COR-L47 (cell line): Measurements from ENCODE around the gene LRRC27.

Experiments used
- DNase-seq: peaks from one replicate; lab custom pipeline; 2025; lab: John Stamatoyannopoulos, UW

The LRRC27 gene

GRCh38 chr10:132301371-132302330, 30.3 kb upstream of the LRRC27 start:
- no peak for DNase-seq

DNA sequence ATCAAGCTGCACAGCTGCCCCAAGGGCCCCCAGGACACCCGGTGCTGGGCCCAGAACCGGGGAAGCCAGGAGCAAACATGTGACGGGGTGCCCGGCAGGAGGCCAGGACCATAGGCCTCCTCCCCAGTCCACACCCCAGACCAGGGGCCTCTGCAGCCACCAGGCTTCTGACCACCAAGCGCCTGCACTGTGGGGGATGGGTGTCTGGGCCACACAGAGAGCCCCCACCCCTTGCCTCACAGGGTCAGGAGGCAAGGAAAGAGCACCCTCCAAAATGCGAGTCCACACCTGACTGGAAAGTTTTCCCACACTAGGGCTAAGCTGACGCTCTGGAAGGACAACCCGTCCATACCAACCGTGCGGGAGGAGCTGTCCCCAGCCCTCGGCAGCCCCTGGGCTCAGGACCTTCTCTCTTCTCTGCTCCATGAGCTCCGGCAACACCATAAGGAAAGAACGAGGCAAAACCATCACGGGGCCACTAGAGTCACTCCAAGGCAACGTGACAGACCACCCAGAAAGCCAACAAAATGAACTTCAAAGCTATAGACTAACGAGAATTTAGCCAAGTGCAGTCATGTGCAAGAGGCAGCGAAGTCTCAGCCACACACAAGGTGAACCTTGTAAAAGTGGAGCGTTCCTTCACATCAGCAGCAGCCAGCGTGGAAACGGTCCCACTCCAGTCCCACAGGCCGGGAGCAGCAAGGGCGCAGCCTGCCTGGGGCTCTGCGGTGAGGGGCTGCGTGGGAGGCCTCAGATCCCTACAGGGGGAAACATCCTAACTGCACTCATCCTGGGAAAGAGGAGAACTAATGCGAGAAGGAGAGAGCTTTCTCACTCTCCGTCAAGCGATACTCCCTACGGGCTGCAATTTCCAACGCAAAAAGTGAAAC, 29.3 kb upstream of the LRRC27 start:
- DNase-seq, result no peak

- DNase-seq, result no peak
Measured at GRCh38 chr10:132303361-132304115, 28.5 kb upstream of the LRRC27 start.

DNA sequence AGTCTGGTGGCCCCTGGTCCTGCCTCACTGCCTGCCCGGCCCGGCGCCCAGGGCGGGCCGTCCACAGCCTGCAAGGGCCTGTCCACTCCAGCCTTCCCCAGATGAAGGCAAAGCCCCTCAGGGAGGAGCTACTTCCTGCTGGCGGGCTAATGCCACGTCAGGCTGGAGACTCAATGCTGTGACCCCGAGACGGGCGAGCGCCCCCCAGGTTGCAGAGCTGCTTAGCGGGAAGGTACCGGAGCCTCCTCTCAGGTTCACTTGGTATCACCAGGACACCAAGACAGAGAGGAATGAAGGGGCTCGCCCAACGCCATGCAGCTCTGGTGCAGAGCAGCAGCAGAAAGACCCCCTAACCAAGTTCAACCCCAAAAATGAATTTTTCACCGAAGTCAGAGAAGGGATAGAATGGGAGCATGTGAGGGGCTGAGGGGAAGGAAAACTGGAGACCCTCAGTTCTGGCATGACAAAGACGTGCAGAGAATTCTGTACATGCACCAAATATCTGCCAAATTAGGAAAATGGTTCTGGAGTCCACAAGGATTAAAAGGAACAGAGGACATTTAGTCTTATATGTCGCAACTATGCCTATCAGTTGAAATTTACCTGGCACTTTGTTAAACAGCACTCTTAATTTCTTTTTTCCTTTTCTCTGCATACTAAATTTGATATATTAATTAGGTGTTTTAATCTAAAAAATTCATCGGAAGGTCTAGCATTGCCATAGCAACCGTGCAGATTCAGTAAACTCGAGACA, 27.1 kb upstream of the LRRC27 start:
- DNase-seq, result no peak

- no peak for DNase-seq
Measured at GRCh38 chr10:132305654-132306342, 26.2 kb upstream of the LRRC27 start.

- no peak for DNase-seq
Measured at GRCh38 chr10:132306343-132306685, 25.7 kb upstream of the LRRC27 start.

DNA sequence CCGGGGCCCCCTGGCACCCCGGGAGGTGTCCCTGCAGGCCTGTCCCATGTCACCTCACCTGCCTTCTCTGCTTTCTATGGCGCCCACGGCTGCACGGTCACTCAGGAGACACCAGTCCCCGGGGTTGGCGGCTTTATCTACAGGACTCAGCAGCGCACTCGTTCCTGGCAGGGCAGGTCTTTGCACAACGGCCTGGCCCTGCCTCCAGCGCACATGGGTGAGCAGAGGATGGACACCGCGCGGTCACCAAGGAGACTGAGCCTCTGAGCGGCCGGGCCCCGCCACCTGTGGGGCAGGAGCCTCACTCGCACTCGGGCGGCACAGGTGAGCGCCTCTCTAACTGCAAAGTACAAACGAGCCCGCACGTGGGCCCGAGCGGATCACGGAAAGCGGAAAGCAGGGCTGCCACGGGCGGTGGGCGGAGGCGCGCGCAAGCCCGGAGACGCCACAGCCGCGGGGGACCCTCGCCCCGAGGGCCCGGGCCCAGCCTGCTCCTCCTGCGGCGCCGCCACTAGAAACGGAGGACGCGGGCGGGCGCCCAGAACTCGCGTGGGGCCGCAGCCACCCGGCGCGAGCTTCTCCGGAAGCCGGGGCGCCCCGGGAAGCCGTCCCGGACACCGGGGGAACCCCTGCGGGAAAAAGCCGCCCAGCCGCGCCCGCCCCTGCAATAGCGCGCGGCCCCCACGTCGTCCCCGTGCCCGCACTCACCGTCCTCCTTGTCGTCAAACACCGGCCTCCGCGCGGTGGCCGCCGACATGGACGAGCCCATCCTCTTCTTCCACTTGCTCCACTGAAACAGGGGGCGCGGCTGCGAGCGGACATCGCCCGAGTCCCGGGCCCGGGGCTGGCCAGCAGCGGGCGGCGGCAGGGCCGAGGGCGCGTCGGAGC, 24.9 kb upstream of the LRRC27 start:
- DNase-seq, result peak; percentile 64

DNA sequence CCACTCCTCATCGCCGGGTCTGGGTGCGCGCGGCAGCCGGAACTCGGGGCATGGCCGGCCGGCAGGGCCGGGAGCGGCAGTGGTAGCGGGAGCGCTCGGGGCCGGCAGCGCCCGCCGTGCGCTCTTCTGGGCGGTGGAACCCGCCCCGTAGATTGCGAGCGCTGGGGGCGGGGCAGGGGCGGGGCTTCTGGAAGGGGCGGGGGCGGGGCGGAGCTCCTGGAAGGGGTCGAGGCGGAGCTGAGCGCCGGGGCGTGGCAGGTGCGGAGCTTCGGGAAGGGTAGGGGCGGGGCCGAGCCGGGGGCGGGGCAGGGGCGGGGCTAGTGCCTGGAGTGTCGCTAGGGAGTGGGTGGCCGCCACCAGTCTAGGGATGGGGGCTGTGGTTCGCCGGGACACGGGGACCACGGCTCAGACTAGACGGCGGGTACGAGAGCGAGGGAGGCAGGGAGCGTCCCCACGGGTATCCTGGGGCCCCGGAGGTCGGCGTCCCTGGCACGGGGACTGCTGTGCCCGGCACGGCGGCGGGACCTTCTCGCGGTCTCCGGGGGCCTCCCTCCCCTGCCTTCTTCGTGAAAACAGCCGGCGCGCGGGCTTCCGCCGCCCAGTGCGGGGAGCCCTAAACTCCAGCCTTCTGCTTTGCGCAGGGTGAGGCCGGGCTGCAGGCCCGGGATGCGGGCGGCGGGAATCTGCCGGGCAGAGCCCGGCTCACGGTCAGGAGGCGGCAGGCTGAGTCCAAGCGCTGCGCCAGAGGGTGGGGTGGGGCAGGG, 24.0 kb upstream of the LRRC27 start, which contains the start of gene STK32C:
TSS of gene STK32C (minus strand) at position 128 of the 764 bp plus-strand sequence. CDS start at position 11, 117 bp downstream.
- DNase-seq, result peak; percentile 70

DNA sequence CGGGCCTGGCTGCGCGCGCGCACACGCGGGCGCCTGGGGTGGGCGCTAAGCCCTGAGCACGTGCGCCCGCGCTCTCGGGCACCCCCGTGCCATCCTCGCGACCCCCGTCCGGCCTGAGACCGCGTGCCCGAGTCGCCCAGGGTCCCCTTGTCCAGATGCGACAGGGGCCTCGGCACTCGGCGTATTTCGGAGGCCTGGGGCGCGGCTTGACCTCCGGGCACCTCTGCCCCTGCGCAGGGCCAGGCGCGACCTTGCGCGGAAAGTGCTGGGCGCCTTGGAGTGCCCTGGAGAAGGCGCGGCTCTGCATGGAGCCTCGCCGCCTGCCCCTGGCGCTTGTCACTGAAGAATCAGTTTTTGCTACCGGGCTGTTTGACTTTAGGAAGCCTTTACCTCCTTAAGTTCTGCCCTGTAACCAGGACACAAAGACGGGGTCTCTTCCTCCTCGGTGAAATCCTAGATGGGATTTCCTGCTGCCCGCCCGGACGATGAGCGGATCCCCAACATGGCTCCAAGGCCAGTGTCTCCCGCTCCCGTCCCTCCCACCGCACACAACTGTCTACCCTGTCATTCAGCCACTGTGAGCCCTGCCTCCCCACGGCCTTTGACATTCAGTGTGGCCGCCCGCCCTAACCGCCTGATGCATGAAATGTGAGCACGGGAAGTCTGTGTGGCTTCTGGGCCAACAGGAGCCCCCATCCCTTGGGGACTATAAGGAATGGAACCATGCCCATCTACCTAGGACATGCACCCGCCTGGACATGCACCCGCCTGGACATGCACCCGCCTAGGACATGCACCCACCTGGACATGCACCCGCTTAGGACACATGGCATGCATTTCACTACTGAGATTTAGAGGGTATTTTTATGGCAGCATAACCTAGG, 23.2 kb upstream of the LRRC27 start:
- DNase-seq, result no peak

DNA sequence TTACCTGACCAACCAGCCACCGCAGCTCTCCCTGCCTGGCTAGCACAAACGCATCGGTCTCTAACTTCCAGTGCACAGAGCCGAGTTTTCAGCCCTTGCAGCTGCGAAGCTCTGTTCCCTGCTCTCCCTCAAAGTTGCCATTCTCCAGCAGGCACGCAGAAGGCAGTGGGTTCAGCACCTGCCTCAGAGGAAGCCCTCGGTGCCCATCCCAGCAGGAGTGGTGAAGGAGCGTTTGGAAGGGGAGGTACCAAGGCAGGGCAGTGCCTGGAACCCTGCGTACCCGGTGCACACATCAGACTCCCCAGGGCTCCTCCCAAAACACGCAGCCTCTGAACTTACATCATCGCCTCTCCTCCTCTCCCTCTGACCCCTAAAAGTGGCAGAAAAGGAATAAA, 22.5 kb upstream of the LRRC27 start:
- DNase-seq, result no peak

- DNase-seq, result no peak
Measured at GRCh38 chr10:132309879-132310591, 22.0 kb upstream of the LRRC27 start.

DNA sequence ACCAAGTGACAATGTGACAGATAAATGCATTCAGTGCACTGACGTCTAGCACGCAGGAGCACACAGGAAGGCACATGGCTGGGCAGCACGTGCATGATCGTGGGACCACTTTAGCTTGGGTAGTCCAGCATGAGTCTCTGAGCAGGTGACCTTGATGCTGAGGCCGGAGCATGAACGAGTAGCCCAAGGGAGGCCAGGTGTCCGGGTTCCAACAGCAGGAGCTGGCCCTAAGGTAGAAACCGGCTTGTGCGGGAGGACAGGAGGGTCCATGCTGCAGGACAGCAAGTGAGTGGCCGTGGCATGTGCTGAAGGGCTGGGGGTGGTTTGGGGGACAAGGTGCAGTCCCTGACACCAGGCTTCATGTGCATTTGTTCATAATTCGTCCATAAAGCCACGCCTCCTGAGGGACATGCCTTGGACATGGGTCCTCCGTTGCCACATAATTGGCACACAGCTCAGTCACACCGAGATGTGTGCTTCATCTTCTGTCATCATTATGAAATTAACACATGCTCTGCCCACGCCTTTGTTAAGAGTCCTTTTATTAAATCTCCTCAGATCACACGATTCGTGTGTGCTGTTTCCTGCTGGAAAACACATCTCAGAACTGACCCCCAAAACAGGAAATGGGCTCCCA, 21.2 kb upstream of the LRRC27 start:
- no peak for DNase-seq

DNA sequence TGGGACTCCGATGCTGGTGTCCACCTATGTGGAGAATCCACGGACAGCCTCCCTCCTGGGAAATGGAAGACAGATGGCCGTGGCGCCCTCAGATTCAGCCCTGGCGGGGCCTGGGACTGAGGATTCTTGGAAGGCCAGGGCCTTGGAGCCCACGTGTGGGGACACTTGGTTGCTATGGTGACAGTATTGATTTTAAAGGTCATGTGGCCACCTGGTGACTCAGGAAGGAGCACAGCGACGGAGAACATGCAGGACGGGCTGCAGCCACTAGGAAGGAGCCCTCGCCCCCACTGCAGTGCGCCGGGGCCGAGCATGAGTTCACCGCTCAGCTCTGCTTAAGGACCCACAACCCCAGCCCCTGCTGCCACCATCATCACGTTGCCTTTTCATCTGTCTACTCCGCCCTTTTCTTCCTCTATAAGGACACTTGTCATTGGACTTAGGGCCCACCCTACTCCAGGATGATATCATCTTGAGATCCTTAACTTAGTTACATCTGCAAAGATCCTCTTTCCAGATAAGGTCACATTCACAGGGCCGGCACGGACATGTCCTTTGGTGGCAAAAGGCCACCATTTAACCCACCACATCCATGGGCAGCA, 20.6 kb upstream of the LRRC27 start:
- DNase-seq, result no peak

DNA sequence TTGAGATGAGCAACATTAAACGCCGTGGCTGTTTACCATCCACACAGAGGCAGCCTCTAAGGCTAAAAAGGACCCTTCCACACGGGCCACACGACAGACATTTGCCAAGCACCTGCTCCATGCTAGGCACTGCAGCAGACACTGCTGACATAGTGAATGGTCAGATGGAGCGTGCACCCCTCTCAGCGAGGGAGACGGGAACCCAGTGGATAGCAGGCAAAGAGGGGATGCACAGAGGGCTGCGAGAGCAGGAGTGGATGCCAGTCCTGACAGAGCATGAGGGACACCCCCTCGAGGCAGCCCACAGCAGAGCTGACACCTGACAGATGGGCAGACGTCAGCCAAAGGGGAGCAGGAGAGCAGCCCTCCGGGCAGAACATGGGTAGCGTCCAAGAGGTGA, 18.7 kb upstream of the LRRC27 start:
- no peak for DNase-seq

- no peak for DNase-seq
Measured at GRCh38 chr10:132313865-132314264, 18.1 kb upstream of the LRRC27 start.

DNA sequence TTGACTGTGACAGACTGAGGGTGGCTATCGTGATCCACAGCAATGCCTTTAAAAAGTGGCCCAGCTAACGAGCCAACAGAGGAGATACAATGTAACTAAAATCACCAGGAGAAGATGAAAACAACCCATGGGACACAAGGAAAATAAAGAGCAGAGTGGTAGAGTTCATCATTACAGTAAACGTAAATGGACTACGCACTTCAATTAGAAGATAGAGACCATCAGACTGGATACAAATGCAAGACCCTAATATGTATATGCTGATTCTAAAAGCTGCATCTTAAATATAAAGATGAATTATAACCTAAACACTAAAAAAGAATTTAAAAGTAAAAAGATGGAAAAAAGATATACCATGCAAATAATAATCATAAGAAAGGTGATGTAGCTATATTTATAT, 17.7 kb upstream of the LRRC27 start:
- no peak for DNase-seq
